H1 (cell line): ENCODE measurements around the gene SCOC. TPM values are rescaled to one million over a fixed set of nuclear protein-coding genes. Genes with fewer than 3 reads are reported as not detected.

Experiments used
- CTCF ChIA-PET: fragments of 300-600 bp; sonication (Branson Sonifier 250); formaldehyde crosslinking; loops from one replicate; lab custom pipeline; 2021; ENCODE audit not compliant: partially characterized antibody; lab: Charles Lee
- POLR2A ChIA-PET: fragments of 300-600 bp; sonication (Branson Sonifier 250); formaldehyde crosslinking; loops from one replicate; lab custom pipeline; 2021; ENCODE audit warnings: inconsistent platforms; ENCODE audit not compliant: partially characterized antibody; lab: Charles Lee
- DNase-seq, 2 experiments: peaks; one replicate each; pipeline versions ENCODE4 v3.0.0 to v3.0.0-alpha.2; 2010 to 2022; ENCODE audit warnings: low spot score in 2 of 2, low read depth in 1 of 2, mixed read lengths in 1 of 2
- FAIRE-seq: peaks from 2 replicates; lab custom pipeline; 2011; peaks lifted over from hg19 to GRCh38; lab: Jason Lieb, UNC
- H2AFZ ChIP-seq: 2 replicates; pipeline ENCODE4 v1.8.1; 2012; ENCODE audit warnings: low read length, inconsistent platforms
- H2AK5ac ChIP-seq: 2 replicates; pipeline ENCODE4 v1.6.1; 2013; ENCODE audit warnings: low read depth, low read length
- H2BK120ac ChIP-seq: replicated peaks from 2 replicates; pipeline ENCODE3; 2013; ENCODE audit warnings: low read depth, low read length, inconsistent platforms
- H2BK12ac ChIP-seq: 2 replicates; pipeline ENCODE4 v1.6.1; 2013; ENCODE audit warnings: low read depth, low read length
- H2BK15ac ChIP-seq: 2 replicates; pipeline ENCODE4 v1.6.1; 2013; ENCODE audit warnings: low read length
- H2BK20ac ChIP-seq: 2 replicates; pipeline ENCODE4 v1.6.1; 2013; ENCODE audit warnings: low read length
- H2BK5ac ChIP-seq: 2 replicates; pipeline ENCODE4 v1.6.1; 2013; ENCODE audit warnings: low read depth, low read length
- H3K14ac ChIP-seq: 2 replicates; pipeline ENCODE4 v1.6.1; 2013; ENCODE audit warnings: inconsistent platforms; ENCODE audit not compliant: insufficient read length
- H3K18ac ChIP-seq: 2 replicates; pipeline ENCODE4 v1.6.1; 2013; ENCODE audit warnings: low read length; ENCODE audit errors: extremely low read depth
- H3K23ac ChIP-seq: 2 replicates; pipeline ENCODE4 v1.6.1; 2013; ENCODE audit warnings: inconsistent platforms; ENCODE audit not compliant: insufficient read length
- H3K23me2 ChIP-seq: 2 replicates; pipeline ENCODE4 v1.6.1; 2013; ENCODE audit warnings: low read depth, low read length
- H3K27ac ChIP-seq: 2 replicates; pipeline ENCODE4 v1.6.1; 2011; ENCODE audit warnings: low read depth, low read length, inconsistent platforms
- H3K27me3 ChIP-seq, 4 experiments: replicated peaks in 1 of 4; 1 replicate in 1 of 4; 2 replicates in 3 of 4; pipeline versions ENCODE4 v1.6.1 to v1.8.1; 2011 to 2013; ENCODE audit warnings: low read length in 3 of 4, mild to moderate bottlenecking in 3 of 4, inconsistent platforms in 2 of 4, mixed read lengths in 2 of 4, moderate library complexity in 1 of 4; ENCODE audit not compliant: control insufficient read depth in 3 of 4, insufficient read depth in 3 of 4; ENCODE audit errors: extremely low read depth in 1 of 4
- H3K36me3 ChIP-seq, 4 experiments: 2 replicates each; pipeline versions ENCODE4 v1.6.1 to v1.8.1; 2011 to 2013; ENCODE audit warnings: mild to moderate bottlenecking in 4 of 4, low read length in 3 of 4, moderate library complexity in 2 of 4, control low read depth in 1 of 4, inconsistent platforms in 1 of 4; ENCODE audit not compliant: insufficient read depth in 4 of 4, control insufficient read depth in 2 of 4
- H3K4ac ChIP-seq: replicated peaks from 2 replicates; pipeline ENCODE3; 2013; ENCODE audit warnings: low read length, low read depth, mixed read lengths, inconsistent platforms; ENCODE audit not compliant: insufficient read length
- H3K4me1 ChIP-seq, 4 experiments: replicated peaks in 1 of 4; 1 replicate in 1 of 4; 2 replicates in 3 of 4; pipeline versions ENCODE4 v1.6.1 to v1.8.1; 2011 to 2013; ENCODE audit warnings: low read length in 3 of 4, inconsistent platforms in 2 of 4, mixed read lengths in 1 of 4; ENCODE audit not compliant: insufficient read depth in 4 of 4, control insufficient read depth in 3 of 4
- H3K4me2 ChIP-seq, 2 experiments: 2 replicates each; pipeline versions ENCODE4 v1.6.1 to v1.8.1; 2011 to 2013; ENCODE audit warnings: low read depth in 2 of 2, low read length in 2 of 2, control low read depth in 1 of 2, inconsistent platforms in 1 of 2, mild to moderate bottlenecking in 1 of 2; ENCODE audit not compliant: insufficient read depth in 1 of 2
- H3K4me3 ChIP-seq, 4 experiments: fragments of 200-600, 300-600 bp in 1 of 4; sonication (generic), shearing (Covaris generic), sonication (Bioruptor Twin) in 1 of 4; 2 replicates each; pipeline versions ENCODE4 v1.5.1 to v1.8.1; 2011 to 2016; ENCODE audit warnings: low read length in 4 of 4, low read depth in 3 of 4, control low read depth in 2 of 4, inconsistent platforms in 2 of 4, mild to moderate bottlenecking in 2 of 4, mixed read lengths in 1 of 4, moderate library complexity in 1 of 4; ENCODE audit not compliant: insufficient read depth in 2 of 4; ENCODE audit errors: extremely low read depth in 1 of 4
- H3K56ac ChIP-seq: replicated peaks from 2 replicates; pipeline ENCODE3; 2013; ENCODE audit warnings: low read depth, mild to moderate bottlenecking, mixed read lengths, low read length, inconsistent platforms; ENCODE audit not compliant: insufficient read length
- H3K79me1 ChIP-seq: 2 replicates; pipeline ENCODE4 v1.6.1; 2013; ENCODE audit warnings: low read depth, low read length, control low read depth
- H3K79me2 ChIP-seq, 2 experiments: 2 replicates each; pipeline versions ENCODE4 v1.6.1 to v1.8.1; 2012 to 2013; ENCODE audit warnings: low read length in 2 of 2, mild to moderate bottlenecking in 2 of 2, inconsistent platforms in 1 of 2; ENCODE audit not compliant: insufficient read depth in 2 of 2, control insufficient read depth in 1 of 2
- H3K9ac ChIP-seq, 4 experiments: replicated peaks in 1 of 4; 1 replicate in 1 of 4; 2 replicates in 3 of 4; pipeline versions ENCODE4 v1.6.1 to v1.8.1; 2011 to 2013; ENCODE audit warnings: low read depth in 3 of 4, low read length in 3 of 4, control low read depth in 2 of 4, mild to moderate bottlenecking in 2 of 4, moderate library complexity in 2 of 4, inconsistent platforms in 1 of 4; ENCODE audit errors: extremely low read depth in 1 of 4
- H3K9me3 ChIP-seq, 2 experiments: 2 replicates each; pipeline versions ENCODE4 v1.6.1 to v1.8.1; 2012 to 2013; ENCODE audit warnings: mild to moderate bottlenecking in 2 of 2, moderate library complexity in 2 of 2, control low read depth in 1 of 2, inconsistent platforms in 1 of 2, low read depth in 1 of 2, low read length in 1 of 2, mixed read lengths in 1 of 2; ENCODE audit not compliant: insufficient read depth in 2 of 2
- H4K20me1 ChIP-seq, 2 experiments: replicated peaks in 1 of 2; 2 replicates each; pipeline versions ENCODE3 to v1.8.1; 2011 to 2013; ENCODE audit warnings: inconsistent platforms in 2 of 2, low read length in 2 of 2, mild to moderate bottlenecking in 1 of 2; ENCODE audit not compliant: insufficient read depth in 2 of 2, control insufficient read depth in 1 of 2
- H4K5ac ChIP-seq: 2 replicates; pipeline ENCODE4 v1.6.1; 2013; ENCODE audit warnings: low read length, low read depth, mixed read lengths, inconsistent platforms; ENCODE audit not compliant: insufficient read length
- H4K8ac ChIP-seq: 2 replicates; pipeline ENCODE4 v1.8.0; 2013; ENCODE audit warnings: mild to moderate bottlenecking, moderate library complexity, low read length, inconsistent platforms; ENCODE audit not compliant: insufficient read depth; ENCODE audit errors: extremely low read depth
- H4K91ac ChIP-seq: replicated peaks from 2 replicates; pipeline ENCODE3; 2013; ENCODE audit warnings: low read length, mixed read lengths, inconsistent platforms; ENCODE audit not compliant: insufficient read length
- BCL11A ChIP-seq, 2 experiments: IDR thresholded peaks; one replicate each; pipeline ENCODE4 v1.6.1; 2011; ENCODE audit warnings: low read depth in 2 of 2, low read length in 2 of 2, mild to moderate bottlenecking in 2 of 2
- RAD21 ChIP-seq, 2 experiments: IDR thresholded peaks in 1 of 2; conservative IDR thresholded peaks in 1 of 2; 2 replicates each; pipeline ENCODE4 v1.6.1; 2011; ENCODE audit warnings: low read depth in 2 of 2, low read length in 2 of 2, improper control_type of control experiment in 1 of 2, inconsistent platforms in 1 of 2, mild to moderate bottlenecking in 1 of 2, moderate library complexity in 1 of 2
- TAF7 ChIP-seq: optimal IDR thresholded peaks from 2 replicates; pipeline ENCODE3; 2011; ENCODE audit warnings: low read depth, mild to moderate bottlenecking, inconsistent platforms, low read length, moderate library complexity, borderline replicate concordance
- WGBS, 2 experiments: shearing (Covaris generic) in 1 of 2; methylation state at CpG; one replicate each; pipeline versions ENCODE4 v1.1.6 to v1.1.7; 2013 to 2015; ENCODE audit warnings: low lambda C conversion rate in 2 of 2, mixed read lengths in 2 of 2, inconsistent platforms in 1 of 2, low coverage in 1 of 2, missing lambda C conversion rate in 1 of 2; ENCODE audit not compliant: insufficient replicate concordance in 2 of 2, insufficient coverage in 1 of 2, insufficient read length in 1 of 2; ENCODE audit errors: extremely low coverage in 1 of 2, missing lambda C conversion rate in 1 of 2; 5-methylcytosine and 5-hydroxymethylcytosine counted together
- polyA plus RNA-seq, 7 experiments: library from polyadenylated mRNA; depleted of rRNA in 3 of 7; stranded (reverse) in 5 of 7; unstranded in 2 of 7; fragments of >200 nt in 5 of 7; fragments of 200-250 nt in 2 of 7; gene quantifications; 1 replicate in 5 of 7; 2 replicates in 1 of 7; 4 replicates in 1 of 7; pipeline versions ENCODE4 v1.2.1 to v1.2.3, GENCODE V29; 2011 to 2013; ENCODE audit warnings: missing spikeins in 2 of 7, mixed read lengths in 2 of 7
- total RNA-seq: library from RNA; stranded (reverse); fragmentation: NEBNext Ultra II Directional; extraction: Animal tissue kit (Norgen Biotek cat#: 25700); gene quantifications from 2 replicates; pipeline ENCODE4 v1.2.1, GENCODE V29; 2021
- TF ChIP-seq, protein P1 (sequence below), 3 experiments: IDR thresholded peaks; 1 replicate in 2 of 3; 2 replicates in 1 of 3; pipeline versions ENCODE4 v1.5.1 to v1.6.1; 2011; ENCODE audit warnings: low read length in 3 of 3, mild to moderate bottlenecking in 3 of 3, inconsistent platforms in 2 of 3, low read depth in 1 of 3, moderate library complexity in 1 of 3; ENCODE audit not compliant: insufficient read depth in 1 of 3; ENCODE audit errors: control extremely low read depth in 1 of 3

The SCOC gene
- total and polyA plus RNA-seq, 2 of the 8 experiments (the other 6 are each of a cell fraction or from before 2014, with no cell fraction given): 12.1 to 33.4 TPM

GRCh38 chr4:140326395-140326993, 47.0 kb upstream of the SCOC start:
- H3K4ac ChIP-seq: no peak overlapping the region
- no peak overlapping the region for H4K5ac ChIP-seq
- H4K8ac ChIP-seq: no peak overlapping the region
- H3K27me3 ChIP-seq: no peaks in the 10 kb centered on the region
- CTCF ChIA-PET: interaction anchor here (0.6 to 6.1 kb wide), 54 partner anchors 9 to 670 kb away, joined by 3 to 40 read pairs (median 4); no protein-coding TSS in a partner anchor
- H3K23me2 ChIP-seq: no peaks in the 10 kb centered on the region
- H2BK120ac ChIP-seq: no peak overlapping the region
- POLR2A ChIA-PET: no interaction called here
- H2BK20ac ChIP-seq: no peak overlapping the region
- no peak overlapping the region for H3K27ac ChIP-seq
- H2BK15ac ChIP-seq: no peak overlapping the region
- H4K20me1 ChIP-seq: no peaks in the 10 kb centered on the region
- no peak overlapping the region for H3K4me3 ChIP-seq
- H3K23ac ChIP-seq: no peak overlapping the region
- no peak overlapping the region for H2BK12ac ChIP-seq
- no peak overlapping the region for H3K14ac ChIP-seq
- no peak overlapping the region for H2AFZ ChIP-seq
- no peaks in the 10 kb centered on the region for H3K9me3 ChIP-seq
- H3K18ac ChIP-seq: no peak overlapping the region
- no peak overlapping the region for H3K4me2 ChIP-seq
- no peak for DNase-seq
- no peak for TF ChIP-seq BCL11A (IDR thresholded peaks at IDR 0.05; ENCODE audit: low read depth in 2 of 2, low read length in 2 of 2)
- no peak for TF ChIP-seq TAF7
- peak; percentile 77 to 81 for TF ChIP-seq RAD21 (IDR thresholded peaks at IDR 0.05 in 1 of 2, conservative IDR thresholded peaks at IDR 0.05 in 1 of 2; ENCODE audit: low read depth in 2 of 2, low read length in 2 of 2)
- TF ChIP-seq, protein P1, sequence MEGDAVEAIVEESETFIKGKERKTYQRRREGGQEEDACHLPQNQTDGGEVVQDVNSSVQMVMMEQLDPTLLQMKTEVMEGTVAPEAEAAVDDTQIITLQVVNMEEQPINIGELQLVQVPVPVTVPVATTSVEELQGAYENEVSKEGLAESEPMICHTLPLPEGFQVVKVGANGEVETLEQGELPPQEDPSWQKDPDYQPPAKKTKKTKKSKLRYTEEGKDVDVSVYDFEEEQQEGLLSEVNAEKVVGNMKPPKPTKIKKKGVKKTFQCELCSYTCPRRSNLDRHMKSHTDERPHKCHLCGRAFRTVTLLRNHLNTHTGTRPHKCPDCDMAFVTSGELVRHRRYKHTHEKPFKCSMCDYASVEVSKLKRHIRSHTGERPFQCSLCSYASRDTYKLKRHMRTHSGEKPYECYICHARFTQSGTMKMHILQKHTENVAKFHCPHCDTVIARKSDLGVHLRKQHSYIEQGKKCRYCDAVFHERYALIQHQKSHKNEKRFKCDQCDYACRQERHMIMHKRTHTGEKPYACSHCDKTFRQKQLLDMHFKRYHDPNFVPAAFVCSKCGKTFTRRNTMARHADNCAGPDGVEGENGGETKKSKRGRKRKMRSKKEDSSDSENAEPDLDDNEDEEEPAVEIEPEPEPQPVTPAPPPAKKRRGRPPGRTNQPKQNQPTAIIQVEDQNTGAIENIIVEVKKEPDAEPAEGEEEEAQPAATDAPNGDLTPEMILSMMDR (IDR thresholded peaks at IDR 0.05; ENCODE audit: control extremely low read depth in 1 of 3, insufficient read depth in 1 of 3, low read depth in 1 of 3, low read length in 3 of 3): peak; percentile 11 to 63 (median 63)
- TF ChIP-seq, all 59 proteins: peak for 2
- no peaks in the 10 kb centered on the region for H3K79me1 ChIP-seq
- no peak overlapping the region for H2AK5ac ChIP-seq
- H2BK5ac ChIP-seq: no peak overlapping the region
- H3K9ac ChIP-seq: no peak overlapping the region
- no peaks in the 10 kb centered on the region for H3K4me1 ChIP-seq
- no peaks in the 10 kb centered on the region for H3K79me2 ChIP-seq
- FAIRE-seq: peak; percentile 48
- no peak overlapping the region for H3K56ac ChIP-seq
- WGBS, 2 experiments: 63% methylated on average over 2 of the region's 2 CpGs; no CpG with 5 or more reads in 1 of the 2 experiments
- no peak overlapping the region for H4K91ac ChIP-seq
- H3K36me3 ChIP-seq: no peaks in the 10 kb centered on the region
